Duodenal mucosa (tissue), 2 donors: ENCODE measurements around the gene SYT5.

Source experiments
- H3K27ac ChIP-seq: one replicate; pipeline ENCODE4 v1.7.0; 2013; ENCODE audit warnings: low read depth, low read length
- H3K27me3 ChIP-seq, 2 donors: one replicate each; pipeline ENCODE4 v1.7.0; 2013; ENCODE audit warnings: low read length in 2 of 2, control low read depth in 1 of 2; ENCODE audit not compliant: insufficient read depth in 2 of 2, control insufficient read depth in 1 of 2
- H3K36me3 ChIP-seq, 2 donors: one replicate each; pipeline ENCODE4 v1.7.0; 2013; ENCODE audit warnings: low read length in 2 of 2, control low read depth in 1 of 2; ENCODE audit not compliant: insufficient read depth in 2 of 2, control insufficient read depth in 1 of 2
- H3K4me1 ChIP-seq, 2 donors: one replicate each; pipeline ENCODE4 v1.7.0; 2013; ENCODE audit warnings: low read length in 2 of 2, control low read depth in 1 of 2; ENCODE audit not compliant: insufficient read depth in 2 of 2, control insufficient read depth in 1 of 2
- H3K4me3 ChIP-seq, 2 donors: one replicate each; pipeline ENCODE4 v1.7.0; 2013; ENCODE audit warnings: low read length in 2 of 2, low read depth in 1 of 2
- H3K9ac ChIP-seq, 2 donors: one replicate each; pipeline ENCODE4 v1.7.0; 2013; ENCODE audit warnings: low read length in 2 of 2, low read depth in 1 of 2
- H3K9me3 ChIP-seq, 2 donors: one replicate each; pipeline ENCODE4 v1.7.0; 2013; ENCODE audit warnings: low read length in 2 of 2, control low read depth in 1 of 2; ENCODE audit not compliant: control insufficient read depth in 1 of 2

SYT5 gene

DNA sequence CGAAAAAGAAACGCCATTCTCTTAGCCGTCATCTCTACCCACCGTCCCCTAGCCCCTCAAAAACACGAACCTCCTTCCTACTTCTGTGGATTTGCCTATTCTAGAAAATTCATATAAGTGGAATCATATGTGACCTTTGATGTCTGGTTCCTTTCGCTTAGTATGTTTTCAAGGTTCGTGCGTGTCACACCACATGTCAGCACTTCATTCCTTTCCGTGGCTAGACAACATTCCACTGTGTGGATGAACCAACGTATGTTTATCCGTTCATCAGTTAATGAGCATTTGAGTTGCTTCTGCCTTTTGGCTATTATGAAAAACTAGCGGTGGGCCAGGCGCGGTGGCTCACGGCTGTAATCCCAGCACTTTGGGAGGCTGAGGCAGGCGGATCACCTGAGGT lies 48.7 kb downstream of the SYT5 start:
- peaks cover 4 to 17% of the 10 kb centered on the region in 2 donors for H3K27me3 ChIP-seq
- H3K4me3 ChIP-seq: no peak overlapping the region
- no peaks in the 10 kb centered on the region for H3K9me3 ChIP-seq
- H3K36me3 ChIP-seq: no peaks in the 10 kb centered on the region
- no peaks in the 10 kb centered on the region for H3K4me1 ChIP-seq
- no peak overlapping the region for H3K27ac ChIP-seq
- H3K9ac ChIP-seq: no peak overlapping the region
